Ovary (tissue), 9 donors: ENCODE measurements around the gene METTL25. TPM values are rescaled to one million over a fixed set of nuclear protein-coding genes. Genes with fewer than 3 reads are reported as not detected.

Experiments
- DNase-seq, 5 donors: peaks; one replicate each; pipeline ENCODE4 v3.0.0-alpha.2; 2019 to 2020
- H3K27ac ChIP-seq, 2 donors: fragments of 200-600 bp; one replicate each; pipeline versions ENCODE4 v1.5.1 to v1.8.0; 2019 to 2022
- H3K27me3 ChIP-seq: fragments of 200-600 bp; one replicate; pipeline ENCODE4 v1.8.0; 2022
- H3K36me3 ChIP-seq: fragments of 200-600 bp; sonication (generic); one replicate; pipeline ENCODE4 v1.5.1; 2019
- H3K4me1 ChIP-seq: one replicate; pipeline ENCODE4 v1.8.1; 2013; ENCODE audit warnings: mild to moderate bottlenecking, moderate library complexity; ENCODE audit not compliant: insufficient read depth
- H3K4me3 ChIP-seq: fragments of 200-600 bp; sonication (generic); one replicate; pipeline ENCODE4 v1.5.1; 2017
- H3K9me3 ChIP-seq, 2 donors: fragments of 200-600 bp in 1 of 2; sonication (generic) in 1 of 2; one replicate each; pipeline versions ENCODE4 v1.5.1 to v1.8.1; 2013 to 2019; ENCODE audit warnings: mild to moderate bottlenecking in 1 of 2, moderate library complexity in 1 of 2
- CTCF ChIP-seq, 3 donors: fragments of 450-650 bp in 2 of 3; fragments of 200-600 bp in 1 of 3; IDR thresholded peaks; one replicate each; pipeline versions ENCODE4 v1.5.1 to v1.8.0; 2016 to 2022; ENCODE audit warnings: antibody characterized with exemption in 3 of 3, mild to moderate bottlenecking in 1 of 3
- EP300 ChIP-seq: sonication (generic); formaldehyde crosslinking; IDR thresholded peaks from one replicate; pipeline ENCODE4 v1.6.1; 2017; ENCODE audit warnings: antibody characterized with exemption
- POLR2A ChIP-seq: fragments of 450-650 bp; IDR thresholded peaks from one replicate; pipeline ENCODE4 v1.6.1; 2017; ENCODE audit warnings: antibody characterized with exemption, mild to moderate bottlenecking, moderate library complexity
- WGBS, 3 donors: extraction: QIAGEN DNeasy Blood & Tissue Kit in 1 of 3; methylation state at CpG; one replicate each; pipeline versions ENCODE4 v1.1.5 to v1.1.7; 2013 to 2017; 5-methylcytosine and 5-hydroxymethylcytosine counted together
- intact Hi-C, 4 donors: fragments of 100-400 bp; cut with DNase I; formaldehyde crosslinking; loops; one replicate each; pipeline versions ENCODE4 v1.11.0 to v1.15.1; 2022 to 2023
- polyA plus RNA-seq, 2 donors: library from polyadenylated mRNA; stranded (reverse); fragments of 200-250 nt in 1 of 2; fragments of 350-450 nt in 1 of 2; fragmentation: Illumina TruSeq in 1 of 2; extraction: RNeasy Lipid Tissue Mini Kit (QIAGEN cat#74804) in 1 of 2; gene quantifications; one replicate each; pipeline ENCODE4 v1.2.3, GENCODE V29; 2013 to 2014
- total RNA-seq, 7 donors: library from RNA; depleted of rRNA in 2 of 7; stranded (reverse); fragments of >200 nt in 2 of 7; fragmentation: NEBNext Ultra II Directional in 3 of 7; extraction: Animal tissue kit (Norgen Biotek cat#: 25700) in 3 of 7; gene quantifications; one replicate each; pipeline versions ENCODE4 v1.1.0 to v1.2.4, GENCODE V29; 2016 to 2023
- donor health status: DM: no; HTN: no; CAD: no; lungs with moderate emphysema.
- donor health status: DM: no; HTN: no; CAD: no.
- donor health status: Bipolar disorder and iron deficiency.
- donor health status: DM: yes; HTN: yes; CAD: no.
- donor health status: DM: no; HTN: no; CAD: no.
- donor health status: DM: yes; HTN: yes; CAD: no.

Gene METTL25
- total and polyA plus RNA-seq, 9 donors, result 5.7 to 21.2 (median 11.8) TPM

- H3K36me3 ChIP-seq, result no peaks in the 10 kb centered on the region
- whole genome bisulfite sequencing, 3 donors, result 94 to 98% (median 97%) methylated on average over 7 to 8 of the region's 8 CpGs
- H3K9me3 ChIP-seq, result no peaks in the 10 kb centered on the region
- intact Hi-C loops, result no loop called here
- DNase-seq, result no peak
- H3K27me3 ChIP-seq, result no peaks in the 10 kb centered on the region
- no peaks in the 10 kb centered on the region for H3K4me1 ChIP-seq
- no peak overlapping the region for H3K27ac ChIP-seq
- TF ChIP-seq POLR2A, result no peak
- TF ChIP-seq CTCF (IDR thresholded peaks at IDR 0.05), result no peak
- TF ChIP-seq EP300, result no peak
- H3K4me3 ChIP-seq, result no peak overlapping the region
These were observed 114.9 kb downstream of the METTL25 start for GRCh38 chr12:82473111-82473754.

GRCh38 chr12:82474181-82474797 lies 116.0 kb downstream of the METTL25 start:
- H3K4me3 ChIP-seq, result no peak overlapping the region
- no peaks in the 10 kb centered on the region for H3K9me3 ChIP-seq
- H3K27me3 ChIP-seq, result no peaks in the 10 kb centered on the region
- 97 to 99% (median 99%) methylated on average over 2 of the region's 2 CpGs for WGBS, 3 donors
- intact Hi-C loops, result no loop called here
- H3K4me1 ChIP-seq, result no peaks in the 10 kb centered on the region
- TF ChIP-seq CTCF (IDR thresholded peaks at IDR 0.05) (no peak), EP300 (no peak), POLR2A (no peak)
- no peak for DNase-seq
- no peaks in the 10 kb centered on the region for H3K36me3 ChIP-seq
- H3K27ac ChIP-seq, result no peak overlapping the region

GRCh38 chr12:82474798-82475184 lies 116.5 kb downstream of the METTL25 start:
- WGBS, 3 donors, result 86 to 92% (median 88%) methylated on average over 2 of the region's 2 CpGs
- no peak for TF ChIP-seq POLR2A
- no peak for TF ChIP-seq EP300
- TF ChIP-seq CTCF (IDR thresholded peaks at IDR 0.05), result no peak
- Histone ChIP-seq H3K4me1 (no peaks in the 10 kb centered on the region), H3K27me3 (no peaks in the 10 kb centered on the region), H3K36me3 (no peaks in the 10 kb centered on the region), H3K27ac (no peak overlapping the region), H3K4me3 (no peak overlapping the region), H3K9me3 (no peaks in the 10 kb centered on the region)
- no peak for DNase-seq
- intact Hi-C loops, result no loop called here

- no peaks in the 10 kb centered on the region for H3K4me1 ChIP-seq
- H3K27ac ChIP-seq, result no peak overlapping the region
- no peak for DNase-seq
- H3K36me3 ChIP-seq, result no peaks in the 10 kb centered on the region
- 92 to 100% (median 96%) methylated on average over 1 of the region's 1 CpG for WGBS, 3 donors
- H3K27me3 ChIP-seq, result no peaks in the 10 kb centered on the region
- intact Hi-C loops, result no loop called here
- TF ChIP-seq POLR2A (no peak), CTCF (IDR thresholded peaks at IDR 0.05) (no peak), EP300 (no peak)
- H3K9me3 ChIP-seq, result no peaks in the 10 kb centered on the region
- H3K4me3 ChIP-seq, result no peak overlapping the region
These were observed 116.9 kb downstream of the METTL25 start for GRCh38 chr12:82475211-82475610.
